SK-N-SH (cell line): ENCODE measurements around the gene UBTD1.

ENCODE experiments used
- NFIC ChIP-seq: IDR thresholded peaks from 2 replicates; pipeline ENCODE4 v1.4.0; 2012; ENCODE audit warnings: borderline replicate concordance
- TF ChIP-seq, protein P1 (sequence below): fragments of 200-600 bp; sonication (generic); IDR thresholded peaks from 2 replicates; pipeline ENCODE4 v1.6.1; 2017; ENCODE audit warnings: antibody characterized with exemption, mild to moderate bottlenecking, moderate library complexity

DNA sequence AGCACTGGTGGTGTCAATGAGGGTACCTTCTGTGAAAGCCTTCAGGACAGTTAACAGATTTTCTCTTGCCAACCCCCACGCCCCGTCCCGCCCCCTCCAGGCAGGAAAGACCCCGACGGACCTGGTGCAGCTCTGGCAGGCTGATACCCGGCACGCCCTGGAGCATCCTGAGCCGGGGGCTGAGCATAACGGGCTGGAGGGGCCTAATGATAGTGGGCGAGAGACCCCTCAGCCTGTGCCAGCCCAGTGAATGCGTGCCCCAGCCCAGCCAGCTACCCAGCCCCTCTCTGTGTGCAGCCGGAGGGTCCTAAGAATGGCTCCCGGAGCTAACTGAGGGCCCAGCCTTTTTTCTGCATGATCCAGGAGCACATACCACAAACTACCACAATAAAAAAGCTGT, 84.8 kb downstream of the UBTD1 start:
- TF ChIP-seq, protein P1, sequence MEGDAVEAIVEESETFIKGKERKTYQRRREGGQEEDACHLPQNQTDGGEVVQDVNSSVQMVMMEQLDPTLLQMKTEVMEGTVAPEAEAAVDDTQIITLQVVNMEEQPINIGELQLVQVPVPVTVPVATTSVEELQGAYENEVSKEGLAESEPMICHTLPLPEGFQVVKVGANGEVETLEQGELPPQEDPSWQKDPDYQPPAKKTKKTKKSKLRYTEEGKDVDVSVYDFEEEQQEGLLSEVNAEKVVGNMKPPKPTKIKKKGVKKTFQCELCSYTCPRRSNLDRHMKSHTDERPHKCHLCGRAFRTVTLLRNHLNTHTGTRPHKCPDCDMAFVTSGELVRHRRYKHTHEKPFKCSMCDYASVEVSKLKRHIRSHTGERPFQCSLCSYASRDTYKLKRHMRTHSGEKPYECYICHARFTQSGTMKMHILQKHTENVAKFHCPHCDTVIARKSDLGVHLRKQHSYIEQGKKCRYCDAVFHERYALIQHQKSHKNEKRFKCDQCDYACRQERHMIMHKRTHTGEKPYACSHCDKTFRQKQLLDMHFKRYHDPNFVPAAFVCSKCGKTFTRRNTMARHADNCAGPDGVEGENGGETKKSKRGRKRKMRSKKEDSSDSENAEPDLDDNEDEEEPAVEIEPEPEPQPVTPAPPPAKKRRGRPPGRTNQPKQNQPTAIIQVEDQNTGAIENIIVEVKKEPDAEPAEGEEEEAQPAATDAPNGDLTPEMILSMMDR, result no peak
- TF ChIP-seq NFIC, result no peak
